HepG2 (cell line): ENCODE measurements around the gene PPARA. TPM values are rescaled to one million over a fixed set of nuclear protein-coding genes. Genes with fewer than 3 reads are reported as not detected.

ENCODE experiments used
- ATF7-NPFF ChIP-seq: sonication (generic); formaldehyde crosslinking; IDR thresholded peaks from 2 replicates; pipeline ENCODE4 v1.8.1; 2023; ENCODE audit warnings: mild to moderate bottlenecking, low read depth, missing genetic modification reagents, moderate library complexity
- NFYB ChIP-seq: sonication (generic); formaldehyde crosslinking; IDR thresholded peaks from 2 replicates; pipeline ENCODE4 v1.4.0; 2020; ENCODE audit warnings: missing genetic modification reagents
- PCBP2 ChIP-seq: fragments of 200-400 bp; formaldehyde crosslinking; optimal IDR thresholded peaks from 2 replicates; pipeline ENCODE3; 2018; ENCODE audit warnings: low read length, low read depth; ENCODE audit not compliant: poor library complexity, severe bottlenecking
- PHF21A ChIP-seq: sonication (generic); formaldehyde crosslinking; IDR thresholded peaks from 2 replicates; pipeline ENCODE4 v1.5.0; 2020; ENCODE audit warnings: mild to moderate bottlenecking, missing genetic modification reagents
- ZNF101 ChIP-seq: sonication (generic); formaldehyde crosslinking; IDR thresholded peaks from 2 replicates; pipeline ENCODE4 v1.4.0; 2020; ENCODE audit warnings: mild to moderate bottlenecking, low read depth, missing genetic modification reagents, borderline replicate concordance
- ZNF33B ChIP-seq: sonication (generic); formaldehyde crosslinking; IDR thresholded peaks from 2 replicates; pipeline ENCODE4 v1.5.1; 2020; ENCODE audit warnings: mild to moderate bottlenecking, missing genetic modification reagents
- polyA plus RNA-seq, 8 experiments: library from polyadenylated mRNA; depleted of rRNA in 3 of 8; stranded (reverse) in 7 of 8; unstranded in 1 of 8; fragments of >200 nt; fragmentation: Illumina TruSeq in 4 of 8; extraction: Trizol in 4 of 8; gene quantifications; 2 replicates each; pipeline versions ENCODE4 v1.2.1 to v1.2.3, GENCODE V29; 2011 to 2016; ENCODE audit warnings: low read depth in 4 of 8, missing spikeins in 1 of 8, mixed read lengths in 1 of 8; ENCODE audit not compliant: insufficient read depth in 1 of 8
- total RNA-seq, 5 experiments: library from RNA; depleted of rRNA; stranded (reverse); fragments of >200 nt; fragmentation: Illumina TruSeq; extraction: Trizol; gene quantifications; 2 replicates each; pipeline ENCODE4 v1.2.3, GENCODE V29; 2016; ENCODE audit warnings: low read depth in 1 of 5
- TF ChIP-seq, protein P1 (sequence below): sonication (generic); formaldehyde crosslinking; IDR thresholded peaks from 2 replicates; pipeline ENCODE4 v1.4.0; 2020; ENCODE audit warnings: missing genetic modification reagents, borderline replicate concordance
- TF ChIP-seq, protein P2 (sequence below): IDR thresholded peaks from 2 replicates; pipeline ENCODE4 v1.6.1; 2016; ENCODE audit warnings: missing compliant biosample characterization, missing genetic modification reagents, borderline replicate concordance
- TF ChIP-seq, protein P3 (sequence below): sonication (generic); formaldehyde crosslinking; IDR thresholded peaks from 2 replicates; pipeline ENCODE4 v1.8.0; 2022; ENCODE audit warnings: mild to moderate bottlenecking, missing genetic modification reagents, moderate library complexity
- TF ChIP-seq, protein P4 (sequence below), 2 experiments: sonication (generic) in 1 of 2; formaldehyde crosslinking in 1 of 2; IDR thresholded peaks; 2 replicates each; pipeline versions ENCODE4 v1.6.1 to v1.9.0; 2014 to 2022; ENCODE audit warnings: antibody characterized with exemption in 1 of 2, borderline replicate concordance in 1 of 2, inconsistent platforms in 1 of 2, low read depth in 1 of 2, missing genetic modification reagents in 1 of 2

PPARA gene
- total and polyA plus RNA-seq, 2 of the 13 experiments (the other 11 are each of a cell fraction or from before 2014, with no cell fraction given), result 18.2 to 24.7 TPM

DNA sequence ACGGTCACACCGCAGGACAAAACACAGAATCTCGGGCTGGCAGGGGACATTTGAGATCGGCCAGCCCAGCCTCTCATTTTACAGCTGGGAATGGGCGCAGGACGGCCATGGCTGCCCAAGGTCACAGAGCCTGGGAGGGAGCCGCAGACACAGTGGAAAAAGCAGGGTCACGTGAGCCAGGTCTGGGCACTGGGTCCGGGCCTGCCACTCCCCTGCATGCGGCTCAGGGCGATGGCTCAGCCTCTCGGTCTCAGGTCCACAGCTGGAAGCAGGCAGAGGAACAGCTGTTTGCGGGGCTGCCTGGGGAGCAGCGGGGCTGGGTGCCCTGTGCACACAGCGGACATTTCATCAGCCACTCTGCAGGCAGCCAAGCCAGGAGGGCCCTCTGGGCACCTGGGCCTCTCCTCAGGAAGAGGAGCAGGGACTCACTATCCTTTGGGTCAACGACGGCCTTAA lies 10.4 kb upstream of the PPARA start (continued):
- TF ChIP-seq, protein P1, sequence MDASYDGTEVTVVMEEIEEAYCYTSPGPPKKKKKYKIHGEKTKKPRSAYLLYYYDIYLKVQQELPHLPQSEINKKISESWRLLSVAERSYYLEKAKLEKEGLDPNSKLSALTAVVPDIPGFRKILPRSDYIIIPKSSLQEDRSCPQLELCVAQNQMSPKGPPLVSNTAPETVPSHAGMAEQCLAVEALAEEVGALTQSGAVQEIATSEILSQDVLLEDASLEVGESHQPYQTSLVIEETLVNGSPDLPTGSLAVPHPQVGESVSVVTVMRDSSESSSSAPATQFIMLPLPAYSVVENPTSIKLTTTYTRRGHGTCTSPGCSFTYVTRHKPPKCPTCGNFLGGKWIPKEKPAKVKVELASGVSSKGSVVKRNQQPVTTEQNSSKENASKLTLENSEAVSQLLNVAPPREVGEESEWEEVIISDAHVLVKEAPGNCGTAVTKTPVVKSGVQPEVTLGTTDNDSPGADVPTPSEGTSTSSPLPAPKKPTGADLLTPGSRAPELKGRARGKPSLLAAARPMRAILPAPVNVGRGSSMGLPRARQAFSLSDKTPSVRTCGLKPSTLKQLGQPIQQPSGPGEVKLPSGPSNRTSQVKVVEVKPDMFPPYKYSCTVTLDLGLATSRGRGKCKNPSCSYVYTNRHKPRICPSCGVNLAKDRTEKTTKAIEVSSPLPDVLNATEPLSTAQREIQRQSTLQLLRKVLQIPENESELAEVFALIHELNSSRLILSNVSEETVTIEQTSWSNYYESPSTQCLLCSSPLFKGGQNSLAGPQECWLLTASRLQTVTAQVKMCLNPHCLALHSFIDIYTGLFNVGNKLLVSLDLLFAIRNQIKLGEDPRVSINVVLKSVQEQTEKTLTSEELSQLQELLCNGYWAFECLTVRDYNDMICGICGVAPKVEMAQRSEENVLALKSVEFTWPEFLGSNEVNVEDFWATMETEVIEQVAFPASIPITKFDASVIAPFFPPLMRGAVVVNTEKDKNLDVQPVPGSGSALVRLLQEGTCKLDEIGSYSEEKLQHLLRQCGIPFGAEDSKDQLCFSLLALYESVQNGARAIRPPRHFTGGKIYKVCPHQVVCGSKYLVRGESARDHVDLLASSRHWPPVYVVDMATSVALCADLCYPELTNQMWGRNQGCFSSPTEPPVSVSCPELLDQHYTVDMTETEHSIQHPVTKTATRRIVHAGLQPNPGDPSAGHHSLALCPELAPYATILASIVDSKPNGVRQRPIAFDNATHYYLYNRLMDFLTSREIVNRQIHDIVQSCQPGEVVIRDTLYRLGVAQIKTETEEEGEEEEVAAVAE, result 0 out of 2 replicates have a peak, but pooled peaks have one; percentile 29
- TF ChIP-seq ATF7-NPFF, result 0 out of 2 replicates have a peak, but pooled peaks have one; percentile 45
- TF ChIP-seq PCBP2, result no peak
- peak; percentile 63; the same call in 1 of the 2 replicates for TF ChIP-seq PHF21A (CRISPR knock-in tag)
- TF ChIP-seq, protein P2, sequence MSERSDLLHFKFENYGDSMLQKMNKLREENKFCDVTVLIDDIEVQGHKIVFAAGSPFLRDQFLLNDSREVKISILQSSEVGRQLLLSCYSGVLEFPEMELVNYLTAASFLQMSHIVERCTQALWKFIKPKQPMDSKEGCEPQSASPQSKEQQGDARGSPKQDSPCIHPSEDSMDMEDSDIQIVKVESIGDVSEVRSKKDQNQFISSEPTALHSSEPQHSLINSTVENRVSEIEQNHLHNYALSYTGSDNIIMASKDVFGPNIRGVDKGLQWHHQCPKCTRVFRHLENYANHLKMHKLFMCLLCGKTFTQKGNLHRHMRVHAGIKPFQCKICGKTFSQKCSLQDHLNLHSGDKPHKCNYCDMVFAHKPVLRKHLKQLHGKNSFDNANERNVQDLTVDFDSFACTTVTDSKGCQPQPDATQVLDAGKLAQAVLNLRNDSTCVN (CRISPR knock-in tag), result no peak
- no peak for TF ChIP-seq ZNF101
- no peak for TF ChIP-seq NFYB
- TF ChIP-seq, protein P3, sequence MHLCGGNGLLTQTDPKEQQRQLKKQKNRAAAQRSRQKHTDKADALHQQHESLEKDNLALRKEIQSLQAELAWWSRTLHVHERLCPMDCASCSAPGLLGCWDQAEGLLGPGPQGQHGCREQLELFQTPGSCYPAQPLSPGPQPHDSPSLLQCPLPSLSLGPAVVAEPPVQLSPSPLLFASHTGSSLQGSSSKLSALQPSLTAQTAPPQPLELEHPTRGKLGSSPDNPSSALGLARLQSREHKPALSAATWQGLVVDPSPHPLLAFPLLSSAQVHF (CRISPR knock-in tag), result no peak
- TF ChIP-seq ZNF33B (CRISPR knock-in tag), result 0 out of 2 replicates have a peak, but pooled peaks have one; percentile 63
- TF ChIP-seq, protein P4, sequence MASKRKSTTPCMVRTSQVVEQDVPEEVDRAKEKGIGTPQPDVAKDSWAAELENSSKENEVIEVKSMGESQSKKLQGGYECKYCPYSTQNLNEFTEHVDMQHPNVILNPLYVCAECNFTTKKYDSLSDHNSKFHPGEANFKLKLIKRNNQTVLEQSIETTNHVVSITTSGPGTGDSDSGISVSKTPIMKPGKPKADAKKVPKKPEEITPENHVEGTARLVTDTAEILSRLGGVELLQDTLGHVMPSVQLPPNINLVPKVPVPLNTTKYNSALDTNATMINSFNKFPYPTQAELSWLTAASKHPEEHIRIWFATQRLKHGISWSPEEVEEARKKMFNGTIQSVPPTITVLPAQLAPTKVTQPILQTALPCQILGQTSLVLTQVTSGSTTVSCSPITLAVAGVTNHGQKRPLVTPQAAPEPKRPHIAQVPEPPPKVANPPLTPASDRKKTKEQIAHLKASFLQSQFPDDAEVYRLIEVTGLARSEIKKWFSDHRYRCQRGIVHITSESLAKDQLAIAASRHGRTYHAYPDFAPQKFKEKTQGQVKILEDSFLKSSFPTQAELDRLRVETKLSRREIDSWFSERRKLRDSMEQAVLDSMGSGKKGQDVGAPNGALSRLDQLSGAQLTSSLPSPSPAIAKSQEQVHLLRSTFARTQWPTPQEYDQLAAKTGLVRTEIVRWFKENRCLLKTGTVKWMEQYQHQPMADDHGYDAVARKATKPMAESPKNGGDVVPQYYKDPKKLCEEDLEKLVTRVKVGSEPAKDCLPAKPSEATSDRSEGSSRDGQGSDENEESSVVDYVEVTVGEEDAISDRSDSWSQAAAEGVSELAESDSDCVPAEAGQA (IDR thresholded peaks at IDR 0.05; ENCODE audit: low read depth), result no peak
- TF ChIP-seq, protein P4 (CRISPR knock-in tag; IDR thresholded peaks at IDR 0.05; ENCODE audit: borderline replicate concordance), result no peak
- TF ChIP-seq, all 625 proteins: peak for 136
